ENCODE results near the gene NFKBIZ.
"Not testable (repeated sequence)": the region's sequence is repeated elsewhere in the genome, so short reads cannot be mapped to it uniquely, and the experiment has no call there.

NFKBIZ gene

DNA sequence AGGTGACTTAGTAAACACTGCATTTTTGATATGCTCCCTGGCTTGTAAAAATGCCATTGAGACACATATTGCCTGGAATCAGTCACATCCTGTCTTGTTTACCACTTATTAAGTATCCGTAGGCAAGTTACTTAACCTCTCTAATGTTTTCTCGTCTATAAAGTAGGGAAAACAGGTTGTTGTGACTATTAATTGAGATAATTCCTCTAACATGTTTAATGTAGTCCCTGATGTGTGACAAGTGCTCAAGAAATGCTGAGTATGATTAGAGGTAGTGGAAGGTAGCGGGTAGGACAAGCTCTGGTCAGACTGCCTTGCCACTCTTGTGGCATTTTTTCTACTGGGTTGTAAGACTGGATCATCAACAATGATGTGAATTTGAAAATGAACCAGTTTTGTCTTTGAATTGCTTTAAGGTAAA, 54.1 kb downstream of the NFKBIZ start:
- H3K4me3 ChIP-seq (replicated peaks in 1 of 2; ENCODE audit: low read depth in 2 of 2, low read length in 2 of 2): no peak overlapping the region
- peak; percentile 22 to 72 for DNase-seq (ENCODE audit: low read depth in 2 of 2)
- TF ChIP-seq, protein P1, sequence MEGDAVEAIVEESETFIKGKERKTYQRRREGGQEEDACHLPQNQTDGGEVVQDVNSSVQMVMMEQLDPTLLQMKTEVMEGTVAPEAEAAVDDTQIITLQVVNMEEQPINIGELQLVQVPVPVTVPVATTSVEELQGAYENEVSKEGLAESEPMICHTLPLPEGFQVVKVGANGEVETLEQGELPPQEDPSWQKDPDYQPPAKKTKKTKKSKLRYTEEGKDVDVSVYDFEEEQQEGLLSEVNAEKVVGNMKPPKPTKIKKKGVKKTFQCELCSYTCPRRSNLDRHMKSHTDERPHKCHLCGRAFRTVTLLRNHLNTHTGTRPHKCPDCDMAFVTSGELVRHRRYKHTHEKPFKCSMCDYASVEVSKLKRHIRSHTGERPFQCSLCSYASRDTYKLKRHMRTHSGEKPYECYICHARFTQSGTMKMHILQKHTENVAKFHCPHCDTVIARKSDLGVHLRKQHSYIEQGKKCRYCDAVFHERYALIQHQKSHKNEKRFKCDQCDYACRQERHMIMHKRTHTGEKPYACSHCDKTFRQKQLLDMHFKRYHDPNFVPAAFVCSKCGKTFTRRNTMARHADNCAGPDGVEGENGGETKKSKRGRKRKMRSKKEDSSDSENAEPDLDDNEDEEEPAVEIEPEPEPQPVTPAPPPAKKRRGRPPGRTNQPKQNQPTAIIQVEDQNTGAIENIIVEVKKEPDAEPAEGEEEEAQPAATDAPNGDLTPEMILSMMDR (IDR thresholded peaks at IDR 0.05; ENCODE audit: low read depth, low read length): no peak

DNA sequence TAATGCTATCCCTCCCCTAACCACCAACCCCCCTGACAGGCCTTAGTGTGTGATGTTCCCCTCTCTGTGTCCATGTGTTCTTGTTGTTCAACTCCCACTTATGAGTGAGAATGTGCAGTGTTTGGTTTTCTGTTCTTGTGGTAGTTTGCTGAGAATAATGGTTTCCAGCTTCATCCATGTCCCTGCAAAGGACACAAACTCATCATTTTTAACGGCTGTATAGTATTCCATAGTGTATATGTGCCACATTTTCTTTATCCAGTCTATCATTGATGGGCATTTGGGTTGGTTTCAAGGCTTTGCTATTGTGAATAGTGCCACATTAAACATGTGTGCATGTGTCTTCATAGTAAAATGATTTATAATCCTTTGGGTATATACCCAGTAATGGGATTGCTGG, 56.3 kb downstream of the NFKBIZ start:
- not testable (repeated sequence) for DNase-seq (ENCODE audit: low read depth in 2 of 2); H3K4me3 ChIP-seq (replicated peaks in 1 of 2; ENCODE audit: low read depth in 2 of 2, low read length in 2 of 2)

All from cardiac fibroblast (primary cell).